Thoracic aorta (tissue), 2 donors: ENCODE data around the gene NAA80. TPM values are rescaled to one million over a fixed set of nuclear protein-coding genes. Genes with fewer than 3 reads are reported as not detected.
A peak's percentile ranks its signal among the peaks of the same experiment; 100 is the strongest.

Experiments used
- ATAC-seq: fragments of 150-250 bp; one replicate; pipeline ENCODE4 v1.8.0; 2017; ENCODE audit warnings: low read depth; ENCODE audit not compliant: insufficient number of reproducible peaks, low FRiP score
- DNase-seq: peaks from one replicate; pipeline ENCODE4 v3.0.0-alpha.2; 2020; ENCODE audit warnings: low spot score
- H3K27ac ChIP-seq, 2 donors: fragments of 200-600 bp; sonication (generic); 1 replicate in 1 of 2; 2 replicates in 1 of 2; pipeline ENCODE4 v1.5.1; 2016; ENCODE audit warnings: mild to moderate bottlenecking in 2 of 2, moderate library complexity in 2 of 2
- H3K27me3 ChIP-seq: fragments of 200-600 bp; sonication (generic); replicated peaks from 2 replicates; pipeline ENCODE4 v1.6.0; 2016; ENCODE audit warnings: mild to moderate bottlenecking; ENCODE audit not compliant: insufficient read depth
- H3K36me3 ChIP-seq: fragments of 200-600 bp; sonication (generic); one replicate; pipeline ENCODE4 v1.5.1; 2016
- H3K4me1 ChIP-seq, 2 donors: fragments of 200-600 bp; sonication (generic); 1 replicate in 1 of 2; 2 replicates in 1 of 2; pipeline versions ENCODE4 v1.5.1 to v1.6.0; 2016; ENCODE audit warnings: low read depth in 2 of 2, mild to moderate bottlenecking in 1 of 2; ENCODE audit not compliant: control insufficient read depth in 1 of 2
- H3K4me3 ChIP-seq: fragments of 200-600 bp; sonication (generic); 2 replicates; pipeline ENCODE4 v1.5.1; 2016; ENCODE audit warnings: mild to moderate bottlenecking
- H3K9me3 ChIP-seq: fragments of 200-600 bp; sonication (generic); 2 replicates; pipeline ENCODE4 v1.5.1; 2016
- total RNA-seq, 2 donors: library from RNA; depleted of rRNA; stranded (reverse); fragments of >200 nt; gene quantifications; one replicate each; pipeline versions ENCODE4 v1.1.0 to v1.2.3, GENCODE V29; 2016
- TF ChIP-seq, protein P1 (sequence below): fragments of 200-600 bp; sonication (generic); IDR thresholded peaks from one replicate; pipeline ENCODE4 v1.5.1; 2019; ENCODE audit warnings: antibody characterized with exemption

NAA80 gene
- total RNA-seq, 2 donors from 2014 or later, result 8.3 to 8.7 TPM

DNA sequence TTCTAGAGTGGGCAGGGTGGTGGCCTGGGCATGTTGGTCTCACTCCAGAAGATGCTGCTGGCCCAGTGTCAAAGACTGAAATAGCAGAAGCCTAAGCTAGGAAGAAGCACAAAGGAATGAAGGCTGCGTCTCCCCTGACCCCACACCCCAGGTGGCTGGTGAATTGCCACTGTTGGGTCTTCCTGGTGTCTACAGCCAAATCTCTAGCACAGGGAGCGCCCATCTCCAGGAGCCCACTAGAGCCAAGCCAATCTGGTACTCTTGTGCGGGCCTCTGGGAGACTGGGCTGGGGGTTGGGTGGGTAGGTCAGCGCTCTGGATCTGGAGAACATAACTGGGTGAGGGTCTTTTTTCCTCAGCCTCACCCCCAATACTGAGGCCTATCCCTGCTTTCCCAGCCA lies 27.9 kb upstream of the NAA80 start:
- peak overlapping the region in 1 of 2 donors; percentile 65 for H3K27ac ChIP-seq
- no peak for DNase-seq
- TF ChIP-seq, protein P1, sequence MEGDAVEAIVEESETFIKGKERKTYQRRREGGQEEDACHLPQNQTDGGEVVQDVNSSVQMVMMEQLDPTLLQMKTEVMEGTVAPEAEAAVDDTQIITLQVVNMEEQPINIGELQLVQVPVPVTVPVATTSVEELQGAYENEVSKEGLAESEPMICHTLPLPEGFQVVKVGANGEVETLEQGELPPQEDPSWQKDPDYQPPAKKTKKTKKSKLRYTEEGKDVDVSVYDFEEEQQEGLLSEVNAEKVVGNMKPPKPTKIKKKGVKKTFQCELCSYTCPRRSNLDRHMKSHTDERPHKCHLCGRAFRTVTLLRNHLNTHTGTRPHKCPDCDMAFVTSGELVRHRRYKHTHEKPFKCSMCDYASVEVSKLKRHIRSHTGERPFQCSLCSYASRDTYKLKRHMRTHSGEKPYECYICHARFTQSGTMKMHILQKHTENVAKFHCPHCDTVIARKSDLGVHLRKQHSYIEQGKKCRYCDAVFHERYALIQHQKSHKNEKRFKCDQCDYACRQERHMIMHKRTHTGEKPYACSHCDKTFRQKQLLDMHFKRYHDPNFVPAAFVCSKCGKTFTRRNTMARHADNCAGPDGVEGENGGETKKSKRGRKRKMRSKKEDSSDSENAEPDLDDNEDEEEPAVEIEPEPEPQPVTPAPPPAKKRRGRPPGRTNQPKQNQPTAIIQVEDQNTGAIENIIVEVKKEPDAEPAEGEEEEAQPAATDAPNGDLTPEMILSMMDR, result no peak
- H3K4me1 ChIP-seq, result peaks cover 17 to 26% of the 10 kb centered on the region in 2 donors
- no peaks in the 10 kb centered on the region for H3K9me3 ChIP-seq
- peak overlapping the region; percentile 90 for H3K4me3 ChIP-seq
- peaks cover 35% of the 10 kb centered on the region for H3K36me3 ChIP-seq
- H3K27me3 ChIP-seq, result no peaks in the 10 kb centered on the region
- ATAC-seq, result no peak

- Histone ChIP-seq H3K36me3 (peaks cover 25% of the 10 kb centered on the region), H3K4me3 (no peak overlapping the region), H3K9me3 (no peaks in the 10 kb centered on the region), H3K27ac (no peak overlapping the region), H3K4me1 (peaks cover 19 to 30% of the 10 kb centered on the region in 2 donors), H3K27me3 (no peaks in the 10 kb centered on the region)
- DNase-seq (no peak), ATAC-seq (no peak)
- TF ChIP-seq, protein P1, result no peak
These were observed 27.0 kb upstream of the NAA80 start for GRCh38 chr3:50326182-50326541.

DNA sequence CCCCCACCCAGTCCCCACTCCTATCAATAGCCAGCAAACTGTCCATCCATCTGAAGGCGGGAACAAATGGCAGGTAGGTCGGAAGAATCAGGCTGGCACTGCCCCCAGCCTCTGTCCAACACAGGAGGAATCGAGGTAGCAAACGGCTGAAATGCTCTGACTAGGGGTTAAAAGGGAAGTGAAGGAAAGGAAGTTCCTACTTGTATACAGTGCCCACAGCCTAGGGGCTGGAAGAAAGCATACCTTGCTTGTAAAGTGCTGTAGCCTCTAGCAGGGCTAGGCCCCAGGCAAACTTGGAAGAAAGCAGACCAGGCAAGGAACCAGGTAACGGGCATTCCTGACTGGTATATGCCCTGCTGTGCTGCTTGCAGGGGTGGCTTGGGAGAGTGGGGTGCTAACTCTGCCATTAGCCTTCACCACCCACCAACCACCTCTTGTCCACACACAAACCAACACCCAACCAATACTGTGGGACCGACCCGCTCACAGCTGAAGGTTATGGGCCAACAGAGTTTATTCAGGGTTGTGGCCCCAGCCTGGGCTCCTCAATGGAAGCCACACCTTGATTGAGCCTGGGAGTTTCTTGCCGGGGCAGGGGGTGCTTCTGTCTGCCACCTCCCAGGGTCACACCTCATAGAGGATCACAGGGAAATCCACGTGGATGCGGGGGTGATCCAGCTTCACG lies 26.4 kb upstream of the NAA80 start:
- TF ChIP-seq, protein P1, result no peak
- DNase-seq (no peak), ATAC-seq (no peak)
- Histone ChIP-seq H3K4me3 (no peak overlapping the region), H3K27ac (no peak overlapping the region), H3K36me3 (peaks cover 20% of the 10 kb centered on the region), H3K9me3 (no peaks in the 10 kb centered on the region), H3K27me3 (no peaks in the 10 kb centered on the region), H3K4me1 (peaks cover 19 to 31% of the 10 kb centered on the region in 2 donors)

DNA sequence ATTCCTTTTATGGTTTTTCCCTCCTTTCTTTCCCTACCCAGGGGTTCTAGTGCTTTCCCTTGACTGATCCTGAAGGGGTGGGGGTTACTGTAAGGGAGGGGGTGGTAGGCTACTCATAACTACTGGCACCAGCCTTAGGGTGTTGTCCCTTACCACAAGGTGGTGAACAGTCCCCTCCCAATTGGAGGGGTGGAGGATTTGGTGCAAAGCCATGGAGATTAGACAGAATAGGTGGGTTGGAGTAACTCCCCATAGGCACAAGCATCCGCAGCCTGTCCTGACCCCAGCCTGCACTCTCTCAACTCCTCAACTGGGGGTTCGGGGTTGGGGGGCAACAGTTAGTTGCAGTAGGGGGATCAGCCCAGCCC lies 25.9 kb upstream of the NAA80 start:
- H3K9me3 ChIP-seq, result no peaks in the 10 kb centered on the region
- H3K27ac ChIP-seq, result no peak overlapping the region
- H3K4me1 ChIP-seq, result peaks cover 24 to 37% of the 10 kb centered on the region in 2 donors
- no peak for ATAC-seq
- no peak for DNase-seq
- H3K36me3 ChIP-seq, result peaks cover 14% of the 10 kb centered on the region
- H3K4me3 ChIP-seq, result no peak overlapping the region
- TF ChIP-seq, protein P1, result no peak
- H3K27me3 ChIP-seq, result no peaks in the 10 kb centered on the region

DNA sequence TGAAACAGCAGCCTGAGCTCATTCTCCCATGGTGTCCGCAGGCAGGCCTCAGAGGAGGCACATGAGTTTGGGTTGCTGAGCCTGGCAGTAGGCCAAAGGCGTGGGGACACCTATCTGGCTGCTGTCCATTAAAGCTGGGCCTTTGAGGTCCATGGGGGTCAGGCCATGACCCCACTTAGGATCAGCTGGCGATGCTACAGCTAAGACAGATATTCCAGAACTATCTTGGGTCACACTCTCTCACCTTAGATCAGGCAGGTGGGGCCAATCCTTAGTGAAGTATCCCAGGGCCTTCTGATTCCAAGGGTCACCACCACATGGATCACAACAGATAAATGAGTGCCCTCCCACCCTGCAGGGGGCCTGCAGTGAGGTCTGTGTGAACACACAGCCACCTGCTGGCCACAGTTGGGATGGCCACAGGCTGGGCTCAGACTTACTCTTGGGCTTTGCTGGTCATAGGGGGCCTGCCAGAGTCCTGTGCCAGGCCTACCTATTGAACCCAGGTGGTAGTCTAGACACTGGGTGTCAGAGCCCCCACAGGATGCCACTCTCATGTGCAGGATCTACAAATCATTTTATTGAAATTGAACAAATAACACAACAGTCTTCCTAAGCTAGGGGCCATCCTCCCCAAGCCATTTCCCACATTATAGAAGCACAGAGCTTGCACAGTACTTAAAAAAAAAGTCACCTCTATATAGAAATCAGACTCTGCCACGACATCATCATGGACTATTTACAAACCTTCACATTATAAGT lies 25.3 kb upstream of the NAA80 start:
- peak overlapping the region in 1 of 2 donors; percentile 8 for H3K27ac ChIP-seq
- peaks cover 29 to 43% of the 10 kb centered on the region in 2 donors for H3K4me1 ChIP-seq
- no peak for ATAC-seq
- H3K27me3 ChIP-seq, result no peaks in the 10 kb centered on the region
- H3K9me3 ChIP-seq, result no peaks in the 10 kb centered on the region
- no peak for DNase-seq
- H3K36me3 ChIP-seq, result peaks cover 9% of the 10 kb centered on the region
- H3K4me3 ChIP-seq, result no peak overlapping the region
- TF ChIP-seq, protein P1, result peak; percentile 79
